Parathyroid adenoma (tissue), 2 donors: ENCODE data around the gene KCNAB3.

Source experiments
- H2AFZ ChIP-seq: fragments of 300-600 bp; sonication (generic); one replicate; pipeline ENCODE4 v1.7.0; 2017; ENCODE audit warnings: antibody characterized with exemption, mild to moderate bottlenecking
- H3K27ac ChIP-seq: fragments of 300-600 bp; sonication (generic); one replicate; pipeline ENCODE4 v1.7.0; 2017
- H3K27me3 ChIP-seq: fragments of 300-600 bp; sonication (generic); one replicate; pipeline ENCODE4 v1.7.0; 2017; ENCODE audit warnings: low read length; ENCODE audit not compliant: control insufficient read depth, insufficient read depth
- H3K36me3 ChIP-seq: fragments of 300-600 bp; sonication (generic); one replicate; pipeline ENCODE4 v1.7.0; 2017; ENCODE audit warnings: low read length; ENCODE audit not compliant: control insufficient read depth, insufficient read depth
- H3K4me1 ChIP-seq: fragments of 300-600 bp; sonication (generic); one replicate; pipeline ENCODE4 v1.7.0; 2017; ENCODE audit warnings: control low read depth
- H3K4me2 ChIP-seq: fragments of 300-600 bp; sonication (generic); one replicate; pipeline ENCODE4 v1.7.0; 2017; ENCODE audit warnings: low read length
- H3K4me3 ChIP-seq: fragments of 300-600 bp; sonication (generic); one replicate; pipeline ENCODE4 v1.7.0; 2017; ENCODE audit warnings: low read depth, low read length
- H3K79me2 ChIP-seq: fragments of 300-600 bp; sonication (generic); one replicate; pipeline ENCODE4 v1.7.0; 2017; ENCODE audit warnings: control low read depth
- H3K9ac ChIP-seq: fragments of 300-600 bp; sonication (generic); one replicate; pipeline ENCODE4 v1.7.0; 2017; ENCODE audit warnings: mild to moderate bottlenecking
- H3K9me3 ChIP-seq: fragments of 300-600 bp; sonication (generic); one replicate; pipeline ENCODE4 v1.7.0; 2017; ENCODE audit warnings: low read length; ENCODE audit not compliant: control insufficient read depth
- TF ChIP-seq, protein P1 (sequence below): fragments of 300-600 bp; sonication (generic); IDR thresholded peaks from one replicate; pipeline ENCODE4 v1.7.0; 2017; ENCODE audit warnings: antibody characterized with exemption, mild to moderate bottlenecking
- donor health status: primary hyperparathyroidism.

KCNAB3 gene

DNA sequence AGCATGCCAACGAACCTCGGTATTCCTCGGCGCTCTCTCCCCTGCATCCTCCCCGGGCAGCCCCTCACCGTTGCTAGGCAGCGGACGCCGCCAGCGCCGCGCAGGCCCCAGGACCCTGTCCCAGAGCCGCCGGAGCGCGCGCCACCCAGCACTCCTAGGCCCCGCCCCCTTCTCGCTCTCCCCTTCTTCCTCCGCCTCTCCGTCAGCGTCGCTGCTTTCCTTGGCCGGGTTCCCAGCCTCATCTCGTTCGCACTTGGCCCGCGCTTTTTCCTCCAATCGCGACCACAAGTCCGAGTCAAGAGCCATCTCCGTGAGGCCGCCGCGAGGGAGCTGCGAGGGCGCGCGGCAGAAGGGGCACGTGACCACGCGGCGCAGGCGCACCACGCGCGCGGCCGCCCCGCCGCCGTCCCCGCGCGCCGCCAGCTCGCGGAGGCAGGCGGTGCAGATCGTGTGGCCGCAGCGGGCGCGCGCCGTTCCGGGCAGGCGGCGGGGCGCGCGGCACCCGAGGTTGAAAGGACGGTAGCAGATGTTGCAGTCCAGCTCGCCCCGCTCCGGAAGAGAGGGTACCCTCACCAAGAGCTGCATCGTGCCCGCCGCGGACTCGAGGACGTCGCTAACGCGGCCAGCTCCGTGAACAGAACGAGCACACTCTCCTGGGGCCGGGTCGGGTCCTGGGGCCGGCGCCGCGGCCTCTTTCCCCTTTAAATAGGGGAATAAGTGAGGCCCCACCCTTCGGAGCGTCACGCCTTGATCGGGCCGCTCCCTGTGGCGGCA lies 13.9 kb downstream of the KCNAB3 start, which contains the start of gene RNF227:
Gene RNF227, minus strand, starts transcription at position 679 of the 774 bp plus-strand sequence. Its CDS starts 94 bp downstream, at position 585.
- Histone ChIP-seq H3K27ac (peak within 1 kb of the TSS; percentile 81), H3K9ac (peak within 1 kb of the TSS; percentile 55), H3K9me3 (no peaks in the 10 kb centered on the region), H2AFZ (peak within 1 kb of the TSS; percentile 86), H3K4me3 (peak within 1 kb of the TSS; percentile 79), H3K4me1 (peaks cover 5% of the 10 kb centered on the region), H3K27me3 (no peaks in the 10 kb centered on the region), H3K36me3 (no peaks in the 10 kb centered on the region), H3K79me2 (no peaks in the 10 kb centered on the region), H3K4me2 (peak within 1 kb of the TSS; percentile 94)
- TF ChIP-seq, protein P1, sequence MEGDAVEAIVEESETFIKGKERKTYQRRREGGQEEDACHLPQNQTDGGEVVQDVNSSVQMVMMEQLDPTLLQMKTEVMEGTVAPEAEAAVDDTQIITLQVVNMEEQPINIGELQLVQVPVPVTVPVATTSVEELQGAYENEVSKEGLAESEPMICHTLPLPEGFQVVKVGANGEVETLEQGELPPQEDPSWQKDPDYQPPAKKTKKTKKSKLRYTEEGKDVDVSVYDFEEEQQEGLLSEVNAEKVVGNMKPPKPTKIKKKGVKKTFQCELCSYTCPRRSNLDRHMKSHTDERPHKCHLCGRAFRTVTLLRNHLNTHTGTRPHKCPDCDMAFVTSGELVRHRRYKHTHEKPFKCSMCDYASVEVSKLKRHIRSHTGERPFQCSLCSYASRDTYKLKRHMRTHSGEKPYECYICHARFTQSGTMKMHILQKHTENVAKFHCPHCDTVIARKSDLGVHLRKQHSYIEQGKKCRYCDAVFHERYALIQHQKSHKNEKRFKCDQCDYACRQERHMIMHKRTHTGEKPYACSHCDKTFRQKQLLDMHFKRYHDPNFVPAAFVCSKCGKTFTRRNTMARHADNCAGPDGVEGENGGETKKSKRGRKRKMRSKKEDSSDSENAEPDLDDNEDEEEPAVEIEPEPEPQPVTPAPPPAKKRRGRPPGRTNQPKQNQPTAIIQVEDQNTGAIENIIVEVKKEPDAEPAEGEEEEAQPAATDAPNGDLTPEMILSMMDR: no peak

DNA sequence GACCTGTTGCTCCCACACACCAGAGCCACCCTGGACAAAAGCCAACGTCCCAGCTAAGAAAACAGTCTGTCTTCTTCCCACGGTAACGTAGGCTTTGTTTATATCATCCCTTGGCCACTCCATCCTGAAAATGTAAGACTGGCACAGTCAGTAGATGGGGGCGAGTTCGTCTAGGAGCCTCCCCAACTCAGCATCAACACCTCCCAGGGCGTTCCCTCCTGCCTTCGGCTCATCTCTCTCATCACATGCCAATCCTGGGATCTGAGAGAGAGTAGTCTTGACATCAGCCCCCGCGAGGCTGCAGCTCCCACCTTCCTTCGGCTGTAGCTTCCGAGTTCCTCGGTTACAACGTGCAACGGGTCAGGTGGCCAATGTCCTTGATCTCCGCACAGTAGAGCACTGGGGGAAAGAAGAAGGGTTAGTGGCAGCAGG lies 14.5 kb downstream of the KCNAB3 start:
- H3K36me3 ChIP-seq: no peaks in the 10 kb centered on the region
- no peaks in the 10 kb centered on the region for H3K9me3 ChIP-seq
- H3K9ac ChIP-seq: no peak overlapping the region
- TF ChIP-seq, protein P1: no peak
- H3K79me2 ChIP-seq: no peaks in the 10 kb centered on the region
- H3K27ac ChIP-seq: peak overlapping the region; percentile 81
- H2AFZ ChIP-seq: peak overlapping the region; percentile 83
- H3K27me3 ChIP-seq: no peaks in the 10 kb centered on the region
- peak overlapping the region; percentile 90 for H3K4me2 ChIP-seq
- peak overlapping the region; percentile 68 for H3K4me3 ChIP-seq
- H3K4me1 ChIP-seq: peaks cover 5% of the 10 kb centered on the region

DNA sequence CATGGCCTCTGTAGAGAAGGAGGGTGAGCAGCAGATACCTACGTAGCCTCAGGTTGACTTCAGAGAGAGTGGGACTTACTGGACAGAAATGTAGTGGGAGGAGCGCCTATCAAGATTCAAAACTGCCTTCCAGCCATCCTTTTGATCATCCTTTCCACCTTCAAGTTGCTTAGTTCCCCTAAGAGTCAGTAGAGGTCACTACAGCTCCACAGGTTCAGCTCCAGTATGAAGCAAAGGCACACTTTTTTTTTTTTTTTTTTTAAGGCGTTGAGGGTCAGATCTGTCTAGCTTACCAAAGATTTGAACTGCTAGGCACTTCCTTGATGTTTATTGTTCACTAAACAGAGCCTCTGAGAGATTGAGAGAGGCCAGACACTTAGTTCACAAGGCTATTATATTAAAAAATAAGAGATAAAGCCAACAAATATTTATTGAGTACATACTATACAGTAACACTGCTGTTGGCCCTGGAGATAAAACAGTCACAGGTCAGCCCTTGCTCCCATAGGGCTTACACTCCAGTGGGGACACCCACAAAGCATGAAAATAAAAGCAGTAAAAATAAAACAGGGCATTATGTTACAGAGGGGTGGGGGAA lies 16.6 kb downstream of the KCNAB3 start:
- H3K9ac ChIP-seq: no peak overlapping the region
- H3K79me2 ChIP-seq: no peaks in the 10 kb centered on the region
- H3K4me2 ChIP-seq: no peak overlapping the region
- no peak overlapping the region for H3K27ac ChIP-seq
- H2AFZ ChIP-seq: no peak overlapping the region
- H3K4me3 ChIP-seq: no peak overlapping the region
- H3K9me3 ChIP-seq: no peaks in the 10 kb centered on the region
- H3K36me3 ChIP-seq: no peaks in the 10 kb centered on the region
- TF ChIP-seq, protein P1: peak; percentile 75
- H3K27me3 ChIP-seq: no peaks in the 10 kb centered on the region
- H3K4me1 ChIP-seq: peaks cover 5% of the 10 kb centered on the region

DNA sequence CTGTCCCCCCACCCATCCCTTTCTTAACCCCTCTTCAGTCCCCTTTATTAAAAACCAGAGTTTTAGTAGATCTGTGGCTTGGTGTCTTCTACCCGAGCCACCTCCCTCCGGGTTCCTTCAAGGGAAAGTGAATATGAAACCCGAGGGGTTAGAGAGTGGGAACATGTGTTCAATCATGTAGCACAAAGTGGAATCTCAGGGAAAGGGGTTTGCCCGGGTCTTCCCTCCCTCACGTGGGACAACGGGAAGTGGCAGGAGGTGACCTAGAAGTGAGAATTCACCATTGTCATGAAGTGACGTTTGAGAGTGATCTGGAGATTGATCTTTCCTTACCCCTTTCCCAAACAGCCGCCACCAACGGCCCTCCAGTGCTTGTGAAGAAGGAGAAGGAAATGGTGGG lies 18.5 kb downstream of the KCNAB3 start:
- Histone ChIP-seq H3K9ac (no peak overlapping the region), H3K27ac (no peak overlapping the region), H3K79me2 (no peaks in the 10 kb centered on the region), H3K36me3 (no peaks in the 10 kb centered on the region), H3K4me1 (peaks cover 5% of the 10 kb centered on the region), H3K4me3 (no peak overlapping the region), H3K4me2 (no peak overlapping the region), H3K9me3 (no peaks in the 10 kb centered on the region), H2AFZ (no peak overlapping the region), H3K27me3 (no peaks in the 10 kb centered on the region)
- TF ChIP-seq, protein P1: no peak
